ENCODE data around the gene TP53I13. TPM values are rescaled to one million over a fixed set of nuclear protein-coding genes. Genes with fewer than 3 reads are reported as not detected.
A peak's percentile ranks its signal among the peaks of the same experiment; 100 is the strongest.

The TP53I13 gene
- total and polyA plus RNA-seq, 2 of the 13 experiments (the other 11 are each of a cell fraction or from before 2014, with no cell fraction given), result 16.9 to 25.7 TPM

DNA sequence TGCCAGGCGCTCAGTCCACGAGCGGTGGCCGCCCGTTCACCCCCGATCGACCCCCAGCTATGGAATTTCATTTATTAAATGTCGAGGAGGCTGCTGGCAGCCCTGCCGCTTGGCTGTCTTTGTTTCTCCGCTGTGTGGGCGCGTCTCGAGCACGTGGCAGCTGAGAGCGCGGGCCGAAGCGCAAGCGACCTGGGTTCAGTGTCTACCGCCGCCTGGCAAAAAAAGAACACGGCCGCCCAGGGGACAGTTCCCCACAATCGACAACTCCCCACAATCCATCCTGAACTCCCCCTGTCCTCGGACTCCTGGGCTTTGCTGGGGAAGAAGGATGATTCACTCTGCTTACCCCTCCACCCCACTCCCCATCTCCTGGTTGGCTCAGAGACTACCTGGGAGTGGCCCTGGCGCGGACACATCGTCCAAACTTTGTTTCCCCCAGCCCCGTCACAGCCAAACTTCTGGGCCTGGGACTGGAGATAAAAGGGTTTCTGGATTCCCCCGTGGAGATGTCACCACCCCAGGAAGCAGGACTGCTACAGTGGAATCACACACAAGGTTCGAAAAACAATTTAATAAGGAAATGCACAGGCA lies 22.7 kb downstream of the TP53I13 start (continued):
- TF ChIP-seq CCDC6 (CRISPR knock-in tag; IDR thresholded peaks at IDR 0.05), result no peak; the same call in 1 of the 2 replicates
- TF ChIP-seq ELF4 (CRISPR knock-in tag; IDR thresholded peaks at IDR 0.05; ENCODE audit: borderline replicate concordance), result no peak
- TF ChIP-seq, protein P1, sequence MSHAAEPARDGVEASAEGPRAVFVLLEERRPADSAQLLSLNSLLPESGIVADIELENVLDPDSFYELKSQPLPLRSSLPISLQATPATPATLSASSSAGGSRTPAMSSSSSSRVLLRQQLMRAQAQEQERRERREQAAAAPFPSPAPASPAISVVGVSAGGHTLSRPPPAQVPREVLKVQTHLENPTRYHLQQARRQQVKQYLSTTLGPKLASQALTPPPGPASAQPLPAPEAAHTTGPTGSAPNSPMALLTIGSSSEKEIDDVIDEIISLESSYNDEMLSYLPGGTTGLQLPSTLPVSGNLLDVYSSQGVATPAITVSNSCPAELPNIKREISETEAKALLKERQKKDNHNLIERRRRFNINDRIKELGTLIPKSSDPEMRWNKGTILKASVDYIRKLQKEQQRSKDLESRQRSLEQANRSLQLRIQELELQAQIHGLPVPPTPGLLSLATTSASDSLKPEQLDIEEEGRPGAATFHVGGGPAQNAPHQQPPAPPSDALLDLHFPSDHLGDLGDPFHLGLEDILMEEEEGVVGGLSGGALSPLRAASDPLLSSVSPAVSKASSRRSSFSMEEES (CRISPR knock-in tag; IDR thresholded peaks at IDR 0.05), result 0 out of 2 replicates have a peak, but pooled peaks have one; percentile 36
- no peak for TF ChIP-seq ARNTL (CRISPR knock-in tag; IDR thresholded peaks at IDR 0.05)
- TF ChIP-seq ZNF224 (CRISPR knock-in tag; IDR thresholded peaks at IDR 0.05), result no peak
- no peak for TF ChIP-seq ZNF605 (CRISPR knock-in tag; IDR thresholded peaks at IDR 0.05)
- TF ChIP-seq KLF12 (CRISPR knock-in tag; IDR thresholded peaks at IDR 0.05; ENCODE audit: borderline replicate concordance), result peak; percentile 78; the same call in 1 of the 2 replicates
- no peak for TF ChIP-seq SSRP1 (CRISPR knock-in tag; IDR thresholded peaks at IDR 0.05)
- TF ChIP-seq MYC (CRISPR knock-in tag; IDR thresholded peaks at IDR 0.05; ENCODE audit: borderline replicate concordance), result peak; percentile 85
- TF ChIP-seq, protein P2, sequence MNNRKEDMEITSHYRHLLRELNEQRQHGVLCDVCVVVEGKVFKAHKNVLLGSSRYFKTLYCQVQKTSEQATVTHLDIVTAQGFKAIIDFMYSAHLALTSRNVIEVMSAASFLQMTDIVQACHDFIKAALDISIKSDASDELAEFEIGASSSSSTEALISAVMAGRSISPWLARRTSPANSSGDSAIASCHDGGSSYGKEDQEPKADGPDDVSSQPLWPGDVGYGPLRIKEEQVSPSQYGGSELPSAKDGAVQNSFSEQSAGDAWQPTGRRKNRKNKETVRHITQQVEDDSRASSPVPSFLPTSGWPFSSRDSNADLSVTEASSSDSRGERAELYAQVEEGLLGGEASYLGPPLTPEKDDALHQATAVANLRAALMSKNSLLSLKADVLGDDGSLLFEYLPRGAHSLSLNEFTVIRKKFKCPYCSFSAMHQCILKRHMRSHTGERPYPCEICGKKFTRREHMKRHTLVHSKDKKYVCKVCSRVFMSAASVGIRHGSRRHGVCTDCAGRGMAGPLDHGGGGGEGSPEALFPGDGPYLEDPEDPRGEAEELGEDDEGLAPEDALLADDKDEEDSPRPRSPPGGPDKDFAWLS (CRISPR knock-in tag; IDR thresholded peaks at IDR 0.05; ENCODE audit: borderline replicate concordance), result no peak
- peak; percentile 77 for TF ChIP-seq DMAP1 (CRISPR knock-in tag; IDR thresholded peaks at IDR 0.05)
- TF ChIP-seq HNRNPLL (IDR thresholded peaks at IDR 0.05; ENCODE audit: low read depth, low read length, poor library complexity, severe bottlenecking), result no peak
- TF ChIP-seq KDM5A (IDR thresholded peaks at IDR 0.05; ENCODE audit: borderline replicate concordance, low read length), result no peak
- no peak for TF ChIP-seq ZNF83 (CRISPR knock-in tag; IDR thresholded peaks at IDR 0.05; ENCODE audit: borderline replicate concordance)
- no peak for TF ChIP-seq MYNN (CRISPR knock-in tag; IDR thresholded peaks at IDR 0.05; ENCODE audit: low read depth)
- no peak for TF ChIP-seq SP1 (IDR thresholded peaks at IDR 0.05)
- TF ChIP-seq SP1 (CRISPR knock-in tag; IDR thresholded peaks at IDR 0.05), result no peak
- TF ChIP-seq, protein P3, sequence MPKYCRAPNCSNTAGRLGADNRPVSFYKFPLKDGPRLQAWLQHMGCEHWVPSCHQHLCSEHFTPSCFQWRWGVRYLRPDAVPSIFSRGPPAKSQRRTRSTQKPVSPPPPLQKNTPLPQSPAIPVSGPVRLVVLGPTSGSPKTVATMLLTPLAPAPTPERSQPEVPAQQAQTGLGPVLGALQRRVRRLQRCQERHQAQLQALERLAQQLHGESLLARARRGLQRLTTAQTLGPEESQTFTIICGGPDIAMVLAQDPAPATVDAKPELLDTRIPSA (CRISPR knock-in tag; IDR thresholded peaks at IDR 0.05; ENCODE audit: borderline replicate concordance), result peak; percentile 55; the same call in 1 of the 2 replicates
- TF ChIP-seq ZNF430 (CRISPR knock-in tag; IDR thresholded peaks at IDR 0.05), result no peak
- TF ChIP-seq SNAPC2 (CRISPR knock-in tag; IDR thresholded peaks at IDR 0.05), result no peak; the same call in 1 of the 2 replicates
- TF ChIP-seq NR2F2 (IDR thresholded peaks at IDR 0.05; ENCODE audit: borderline replicate concordance, low read depth), result no peak
- TF ChIP-seq, protein P4, sequence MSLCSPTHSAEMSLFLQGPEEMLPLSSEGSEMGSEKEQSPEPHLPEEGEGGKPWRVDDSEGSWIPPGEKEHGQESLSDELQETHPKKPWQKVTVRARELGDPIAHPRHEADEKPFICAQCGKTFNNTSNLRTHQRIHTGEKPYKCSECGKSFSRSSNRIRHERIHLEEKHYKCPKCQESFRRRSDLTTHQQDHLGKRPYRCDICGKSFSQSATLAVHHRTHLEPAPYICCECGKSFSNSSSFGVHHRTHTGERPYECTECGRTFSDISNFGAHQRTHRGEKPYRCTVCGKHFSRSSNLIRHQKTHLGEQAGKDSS (CRISPR knock-in tag; IDR thresholded peaks at IDR 0.05; ENCODE audit: borderline replicate concordance, low read depth), result no peak
- TF ChIP-seq, protein P5, sequence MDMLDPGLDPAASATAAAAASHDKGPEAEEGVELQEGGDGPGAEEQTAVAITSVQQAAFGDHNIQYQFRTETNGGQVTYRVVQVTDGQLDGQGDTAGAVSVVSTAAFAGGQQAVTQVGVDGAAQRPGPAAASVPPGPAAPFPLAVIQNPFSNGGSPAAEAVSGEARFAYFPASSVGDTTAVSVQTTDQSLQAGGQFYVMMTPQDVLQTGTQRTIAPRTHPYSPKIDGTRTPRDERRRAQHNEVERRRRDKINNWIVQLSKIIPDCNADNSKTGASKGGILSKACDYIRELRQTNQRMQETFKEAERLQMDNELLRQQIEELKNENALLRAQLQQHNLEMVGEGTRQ (IDR thresholded peaks at IDR 0.05; ENCODE audit: low read depth, low read length), result no peak
- TF ChIP-seq, protein P5 (CRISPR knock-in tag; IDR thresholded peaks at IDR 0.05; ENCODE audit: borderline replicate concordance), result no peak

Measured in HepG2 (cell line).